H1 (cell line): Measurements from ENCODE around the gene CHRNA4.
"Not testable (repeated sequence)": the region's sequence is repeated elsewhere in the genome, so short reads cannot be mapped to it uniquely, and the experiment has no call there.

Source experiments
- CTCF ChIP-seq, 3 experiments: IDR thresholded peaks; 1 replicate in 2 of 3; 2 replicates in 1 of 3; pipeline versions ENCODE4 v1.5.1 to v1.6.1; 2011; ENCODE audit warnings: low read length in 3 of 3, mild to moderate bottlenecking in 3 of 3, inconsistent platforms in 2 of 3, low read depth in 1 of 3, moderate library complexity in 1 of 3; ENCODE audit not compliant: insufficient read depth in 1 of 3; ENCODE audit errors: control extremely low read depth in 1 of 3
- EZH2 ChIP-seq: fragments of 200-600 bp; sonication (generic); IDR thresholded peaks from 2 replicates; pipeline ENCODE4 v1.7.1; 2012; ENCODE audit warnings: low read depth, mild to moderate bottlenecking, moderate library complexity, low read length, inconsistent platforms; ENCODE audit not compliant: severe bottlenecking
- TEAD4 ChIP-seq: IDR thresholded peaks from 2 replicates; pipeline ENCODE4 v1.6.1; 2012; ENCODE audit warnings: low read depth, low read length, inconsistent platforms, mixed read lengths

GRCh38 chr20:63339154-63340094 lies 21.7 kb downstream of the CHRNA4 start:
- not testable (repeated sequence) for TF ChIP-seq CTCF (IDR thresholded peaks at IDR 0.05; ENCODE audit: control extremely low read depth in 1 of 3, insufficient read depth in 1 of 3, low read depth in 1 of 3, low read length in 3 of 3); EZH2; TEAD4
